DOHH2 (cell line): ENCODE measurements around the gene MYO1F.

ENCODE experiments used
- CTCF ChIP-seq: fragments of 200-600 bp; sonication (generic); IDR thresholded peaks from one replicate; pipeline ENCODE4 v1.5.1; 2014; ENCODE audit warnings: antibody characterized with exemption, mild to moderate bottlenecking, low read depth, low read length; ENCODE audit not compliant: poor library complexity, severe bottlenecking
- EZH2phosphoT487 ChIP-seq: fragments of 200-600 bp; sonication (generic); IDR thresholded peaks from 2 replicates; pipeline ENCODE4 v1.6.1; 2017; ENCODE audit warnings: borderline replicate concordance, mild to moderate bottlenecking, antibody characterized with exemption, low read length, moderate library complexity, mixed read lengths

- TF ChIP-seq CTCF (no peak), EZH2phosphoT487 (no peak)
Measured at GRCh38 chr19:8517551-8518442, 59.4 kb downstream of the MYO1F start.
